ENCODE results near the gene PTGDR2. TPM values are rescaled to one million over a fixed set of nuclear protein-coding genes. Genes with fewer than 3 reads are reported as not detected.

PTGDR2 gene
- total RNA-seq (0.26 and 0.33 TPM in 2 replicates), polyA plus RNA-seq (0.45 and 2.4 TPM in 2 replicates), polyA minus RNA-seq (ENCODE audit: low replicate concordance) (2.3 and 6.6 TPM in 2 replicates)
- polyA plus RNA-seq (2012), result 0.80 and 4.1 TPM in 2 replicates

DNA sequence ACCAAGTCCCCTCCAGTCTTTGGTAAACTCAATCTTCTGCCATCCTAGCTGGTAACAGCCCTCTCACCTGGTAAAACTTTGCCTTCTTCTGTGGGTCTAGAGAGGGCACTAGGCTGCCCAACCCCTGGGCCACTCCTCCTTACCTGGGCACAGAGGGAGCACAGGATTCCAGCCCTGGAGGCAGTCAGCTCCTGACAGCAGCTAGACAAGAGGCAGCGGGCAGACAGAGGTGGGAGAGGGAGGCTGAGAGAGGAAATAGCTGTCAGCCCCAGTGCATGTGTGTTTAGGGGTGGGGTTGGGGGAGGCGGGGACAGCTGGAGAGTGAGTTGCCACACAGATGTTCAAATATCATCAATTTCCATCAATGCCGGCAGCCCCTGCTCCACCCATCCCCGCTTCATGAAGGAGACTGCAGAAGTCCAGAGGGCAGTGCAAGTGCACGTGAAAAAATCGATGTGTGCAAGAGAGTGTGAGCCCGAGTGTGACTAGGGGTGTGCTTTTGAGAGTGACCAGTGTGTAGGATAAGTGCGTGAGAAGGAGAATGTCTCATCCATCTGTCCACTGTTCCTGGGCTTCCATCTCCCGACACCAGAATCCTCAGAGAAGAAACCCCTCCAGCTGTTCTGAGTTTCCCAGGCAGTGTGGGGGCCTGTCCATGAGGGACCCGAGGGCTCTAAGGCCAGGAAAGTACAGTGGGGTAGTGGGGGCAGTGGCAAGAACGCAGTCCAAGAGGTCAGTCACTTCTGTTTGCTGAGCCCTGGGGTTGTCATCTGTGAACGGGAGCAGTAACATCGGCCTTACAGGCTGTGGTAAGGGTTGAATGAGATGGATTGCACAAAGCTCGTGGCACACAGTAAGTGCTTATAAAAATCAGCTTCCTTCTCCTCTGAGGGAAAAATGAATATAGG, at the start of gene PTGDR2:
Gene PTGDR2 (minus strand): TSS at position 225 of the 908 bp plus-strand sequence. CDS start 2,228 bp downstream, outside the sequence.
- peak in 1 of 2 donors; percentile 47 for DNase-seq (ENCODE audit: low read depth in 2 of 2)
- no peaks in the 10 kb centered on the region for H3K9me3 ChIP-seq (ENCODE audit: control insufficient read depth, insufficient read depth, low read depth, low read length)
- H4K20me1 ChIP-seq (ENCODE audit: control insufficient read depth, extremely low read depth, insufficient read depth, low read length), result no peaks in the 10 kb centered on the region
- H3K4me3 ChIP-seq (replicated peaks in 1 of 4; ENCODE audit: control extremely low read depth in 1 of 4, insufficient read depth in 1 of 4, low read depth in 3 of 4, low read length in 4 of 4), result peak within 1 kb of the TSS in 2 of 4 experiments; percentile 10 to 17
- no peak within 1 kb of the TSS for H3K9ac ChIP-seq (ENCODE audit: insufficient read depth, low read length)
- no peak within 1 kb of the TSS for H3K4me2 ChIP-seq (ENCODE audit: extremely low read depth, insufficient read depth, low read length)
- no peak within 1 kb of the TSS for H3K27ac ChIP-seq (ENCODE audit: insufficient read depth, low read length)
- no peaks in the 10 kb centered on the region for H3K79me2 ChIP-seq (ENCODE audit: control insufficient read depth, insufficient read depth, low read length)
- H2AFZ ChIP-seq (ENCODE audit: low read length), result no peak within 1 kb of the TSS
- peaks cover 2% of the 10 kb centered on the region for H3K36me3 ChIP-seq (ENCODE audit: control insufficient read depth, insufficient read depth, low read length)
- no peaks in the 10 kb centered on the region for H3K27me3 ChIP-seq (ENCODE audit: control insufficient read depth, insufficient read depth, low read length)
- no peak for TF ChIP-seq EZH2 (IDR thresholded peaks at IDR 0.05; ENCODE audit: low read length, missing control alignments)
- TF ChIP-seq, protein P1, sequence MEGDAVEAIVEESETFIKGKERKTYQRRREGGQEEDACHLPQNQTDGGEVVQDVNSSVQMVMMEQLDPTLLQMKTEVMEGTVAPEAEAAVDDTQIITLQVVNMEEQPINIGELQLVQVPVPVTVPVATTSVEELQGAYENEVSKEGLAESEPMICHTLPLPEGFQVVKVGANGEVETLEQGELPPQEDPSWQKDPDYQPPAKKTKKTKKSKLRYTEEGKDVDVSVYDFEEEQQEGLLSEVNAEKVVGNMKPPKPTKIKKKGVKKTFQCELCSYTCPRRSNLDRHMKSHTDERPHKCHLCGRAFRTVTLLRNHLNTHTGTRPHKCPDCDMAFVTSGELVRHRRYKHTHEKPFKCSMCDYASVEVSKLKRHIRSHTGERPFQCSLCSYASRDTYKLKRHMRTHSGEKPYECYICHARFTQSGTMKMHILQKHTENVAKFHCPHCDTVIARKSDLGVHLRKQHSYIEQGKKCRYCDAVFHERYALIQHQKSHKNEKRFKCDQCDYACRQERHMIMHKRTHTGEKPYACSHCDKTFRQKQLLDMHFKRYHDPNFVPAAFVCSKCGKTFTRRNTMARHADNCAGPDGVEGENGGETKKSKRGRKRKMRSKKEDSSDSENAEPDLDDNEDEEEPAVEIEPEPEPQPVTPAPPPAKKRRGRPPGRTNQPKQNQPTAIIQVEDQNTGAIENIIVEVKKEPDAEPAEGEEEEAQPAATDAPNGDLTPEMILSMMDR (conservative IDR thresholded peaks at IDR 0.05 in 1 of 2, IDR thresholded peaks at IDR 0.05 in 1 of 2; ENCODE audit: low read depth in 1 of 2, low read length in 2 of 2), result no peak
- H3K4me1 ChIP-seq (ENCODE audit: control insufficient read depth, extremely low read depth, insufficient read depth, low read length), result no peaks in the 10 kb centered on the region

DNA sequence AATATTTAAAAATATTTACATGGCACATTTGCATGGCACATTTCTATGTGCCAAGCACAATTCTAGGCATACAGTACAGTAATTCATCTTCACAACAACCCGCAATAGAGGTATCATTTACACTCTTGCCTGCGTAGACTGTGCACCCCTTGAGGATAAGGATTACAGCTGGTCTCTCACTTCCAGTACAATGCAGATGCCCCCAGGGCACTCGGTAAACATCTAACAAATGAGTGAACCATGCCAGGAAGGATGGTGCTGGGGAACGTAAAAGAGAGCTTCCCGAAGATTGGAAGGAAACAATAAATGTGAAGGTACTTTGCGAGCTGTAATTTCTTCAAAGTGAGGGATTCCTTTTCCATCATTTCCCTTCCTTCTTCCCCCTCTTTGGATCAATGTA, 49.3 kb upstream of the PTGDR2 start:
- no peak for TF ChIP-seq EZH2 (IDR thresholded peaks at IDR 0.05; ENCODE audit: low read length, missing control alignments)
- TF ChIP-seq, protein P1 (conservative IDR thresholded peaks at IDR 0.05 in 1 of 2, IDR thresholded peaks at IDR 0.05 in 1 of 2; ENCODE audit: low read depth in 1 of 2, low read length in 2 of 2), result no peak
- H3K4me3 ChIP-seq (replicated peaks in 1 of 4; ENCODE audit: control extremely low read depth in 1 of 4, insufficient read depth in 1 of 4, low read depth in 3 of 4, low read length in 4 of 4), result peak overlapping the region; percentile 85 to 97 (median 96)
- DNase-seq (ENCODE audit: low read depth in 2 of 2), result no peak
- H2AFZ ChIP-seq (ENCODE audit: low read length), result no peak overlapping the region
- peaks cover 3% of the 10 kb centered on the region for H3K4me1 ChIP-seq (ENCODE audit: control insufficient read depth, extremely low read depth, insufficient read depth, low read length)
- no peaks in the 10 kb centered on the region for H4K20me1 ChIP-seq (ENCODE audit: control insufficient read depth, extremely low read depth, insufficient read depth, low read length)
- H3K36me3 ChIP-seq (ENCODE audit: control insufficient read depth, insufficient read depth, low read length), result peaks cover 4% of the 10 kb centered on the region
- peaks cover under 1% of the 10 kb centered on the region for H3K27me3 ChIP-seq (ENCODE audit: control insufficient read depth, insufficient read depth, low read length)
- H3K4me2 ChIP-seq (ENCODE audit: extremely low read depth, insufficient read depth, low read length), result peak overlapping the region; percentile 71
- H3K27ac ChIP-seq (ENCODE audit: insufficient read depth, low read length), result peak overlapping the region; percentile 87
- H3K79me2 ChIP-seq (ENCODE audit: control insufficient read depth, insufficient read depth, low read length), result peaks cover 32% of the 10 kb centered on the region
- no peaks in the 10 kb centered on the region for H3K9me3 ChIP-seq (ENCODE audit: control insufficient read depth, insufficient read depth, low read depth, low read length)
- peak overlapping the region; percentile 11 for H3K9ac ChIP-seq (ENCODE audit: insufficient read depth, low read length)

DNA sequence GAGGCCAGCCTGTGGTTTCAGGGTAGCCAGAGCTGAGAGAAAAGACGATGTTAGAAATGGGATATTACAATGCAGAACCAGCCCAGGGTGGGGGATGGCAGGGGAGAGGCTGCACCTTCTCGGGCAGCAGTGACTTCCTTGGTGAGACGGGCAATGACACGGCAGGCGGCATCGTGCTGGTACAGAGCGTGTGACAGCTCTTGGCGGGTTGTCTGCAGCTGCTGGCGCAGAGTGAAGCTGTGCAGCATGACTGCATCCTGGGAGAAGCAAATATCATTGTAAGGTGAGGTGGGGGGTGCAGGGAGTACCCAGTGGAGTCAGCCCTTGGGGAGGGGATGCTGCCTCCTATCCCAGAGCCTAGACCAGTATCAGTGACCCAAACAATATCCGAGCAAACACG, 46.9 kb upstream of the PTGDR2 start:
- no peak for TF ChIP-seq EZH2 (IDR thresholded peaks at IDR 0.05; ENCODE audit: low read length, missing control alignments)
- TF ChIP-seq, protein P1 (conservative IDR thresholded peaks at IDR 0.05 in 1 of 2, IDR thresholded peaks at IDR 0.05 in 1 of 2; ENCODE audit: low read depth in 1 of 2, low read length in 2 of 2), result no peak
- H4K20me1 ChIP-seq (ENCODE audit: control insufficient read depth, extremely low read depth, insufficient read depth, low read length), result no peaks in the 10 kb centered on the region
- H3K27ac ChIP-seq (ENCODE audit: insufficient read depth, low read length), result no peak overlapping the region
- no peak for DNase-seq (ENCODE audit: low read depth in 2 of 2)
- no peaks in the 10 kb centered on the region for H3K9me3 ChIP-seq (ENCODE audit: control insufficient read depth, insufficient read depth, low read depth, low read length)
- no peak overlapping the region for H3K9ac ChIP-seq (ENCODE audit: insufficient read depth, low read length)
- H3K4me3 ChIP-seq (replicated peaks in 1 of 4; ENCODE audit: control extremely low read depth in 1 of 4, insufficient read depth in 1 of 4, low read depth in 3 of 4, low read length in 4 of 4), result no peak overlapping the region
- H3K27me3 ChIP-seq (ENCODE audit: control insufficient read depth, insufficient read depth, low read length), result no peaks in the 10 kb centered on the region
- peaks cover 32% of the 10 kb centered on the region for H3K79me2 ChIP-seq (ENCODE audit: control insufficient read depth, insufficient read depth, low read length)
- no peak overlapping the region for H2AFZ ChIP-seq (ENCODE audit: low read length)
- H3K4me2 ChIP-seq (ENCODE audit: extremely low read depth, insufficient read depth, low read length), result no peak overlapping the region
- peaks cover 12% of the 10 kb centered on the region for H3K36me3 ChIP-seq (ENCODE audit: control insufficient read depth, insufficient read depth, low read length)
- peaks cover 3% of the 10 kb centered on the region for H3K4me1 ChIP-seq (ENCODE audit: control insufficient read depth, extremely low read depth, insufficient read depth, low read length)

Data from fibroblast of lung (primary cell).